Neural cell (in vitro differentiated cells): Measurements from ENCODE around the gene PLEKHA7.

ENCODE experiments used
- EP300 ChIP-seq: fragments of 450-650 bp; conservative IDR thresholded peaks from 2 replicates; pipeline ENCODE4 v1.6.1; 2014; ENCODE audit warnings: antibody characterized with exemption, mild to moderate bottlenecking, moderate library complexity; ENCODE audit not compliant: poor library complexity, severe bottlenecking
- EZH2 ChIP-seq: fragments of 200-600, 300-800 bp; shearing (Covaris generic), sonication (generic); IDR thresholded peaks from 2 replicates; pipeline ENCODE4 v1.6.1; 2014; ENCODE audit warnings: antibody characterized with exemption, low read length, borderline replicate concordance, mild to moderate bottlenecking; ENCODE audit not compliant: insufficient read depth, poor library complexity, severe bottlenecking
- MXI1 ChIP-seq: fragments of 450-650 bp; conservative IDR thresholded peaks from 2 replicates; pipeline ENCODE4 v1.6.1; 2014; ENCODE audit warnings: antibody characterized with exemption, mild to moderate bottlenecking; ENCODE audit not compliant: poor library complexity, severe bottlenecking
- POLR2AphosphoS5 ChIP-seq: IDR thresholded peaks from 2 replicates; pipeline ENCODE4 v1.6.1; 2012
- RAD21 ChIP-seq: fragments of 450-650 bp; conservative IDR thresholded peaks from 2 replicates; pipeline ENCODE4 v1.6.1; 2014; ENCODE audit warnings: antibody characterized with exemption, mild to moderate bottlenecking, moderate library complexity
- TAF1 ChIP-seq: IDR thresholded peaks from 2 replicates; pipeline ENCODE4 v1.6.1; 2012; ENCODE audit warnings: low read depth
- TF ChIP-seq, protein P1 (sequence below): fragments of 450-650 bp; IDR thresholded peaks from 2 replicates; pipeline ENCODE4 v1.5.1; 2014; ENCODE audit warnings: antibody characterized with exemption, mild to moderate bottlenecking, moderate library complexity; ENCODE audit not compliant: poor library complexity, severe bottlenecking

DNA sequence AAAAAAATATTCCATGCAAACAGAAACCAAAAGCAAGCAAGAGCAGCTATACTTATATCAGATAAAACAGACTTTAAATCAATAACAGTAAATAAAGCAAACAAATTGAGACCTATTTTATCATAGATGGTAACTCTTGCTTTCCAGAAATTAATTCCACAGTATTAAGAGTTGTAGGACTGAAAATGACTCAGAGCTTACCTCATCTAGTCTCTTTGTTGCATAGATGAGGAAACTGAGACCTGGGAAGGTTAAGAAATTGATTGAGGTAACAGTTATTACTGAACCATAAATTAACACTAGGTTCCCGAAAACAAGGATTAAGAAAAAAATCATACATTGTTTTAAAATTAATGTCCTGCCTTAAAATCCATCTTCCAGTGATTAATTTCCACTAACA, 123.8 kb downstream of the PLEKHA7 start:
- TF ChIP-seq, protein P1, sequence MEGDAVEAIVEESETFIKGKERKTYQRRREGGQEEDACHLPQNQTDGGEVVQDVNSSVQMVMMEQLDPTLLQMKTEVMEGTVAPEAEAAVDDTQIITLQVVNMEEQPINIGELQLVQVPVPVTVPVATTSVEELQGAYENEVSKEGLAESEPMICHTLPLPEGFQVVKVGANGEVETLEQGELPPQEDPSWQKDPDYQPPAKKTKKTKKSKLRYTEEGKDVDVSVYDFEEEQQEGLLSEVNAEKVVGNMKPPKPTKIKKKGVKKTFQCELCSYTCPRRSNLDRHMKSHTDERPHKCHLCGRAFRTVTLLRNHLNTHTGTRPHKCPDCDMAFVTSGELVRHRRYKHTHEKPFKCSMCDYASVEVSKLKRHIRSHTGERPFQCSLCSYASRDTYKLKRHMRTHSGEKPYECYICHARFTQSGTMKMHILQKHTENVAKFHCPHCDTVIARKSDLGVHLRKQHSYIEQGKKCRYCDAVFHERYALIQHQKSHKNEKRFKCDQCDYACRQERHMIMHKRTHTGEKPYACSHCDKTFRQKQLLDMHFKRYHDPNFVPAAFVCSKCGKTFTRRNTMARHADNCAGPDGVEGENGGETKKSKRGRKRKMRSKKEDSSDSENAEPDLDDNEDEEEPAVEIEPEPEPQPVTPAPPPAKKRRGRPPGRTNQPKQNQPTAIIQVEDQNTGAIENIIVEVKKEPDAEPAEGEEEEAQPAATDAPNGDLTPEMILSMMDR = no peak
- TF ChIP-seq POLR2AphosphoS5 = no peak
- TF ChIP-seq EZH2 = no peak
- TF ChIP-seq EP300 = no peak
- TF ChIP-seq TAF1 = no peak
- TF ChIP-seq MXI1 = no peak
- no peak for TF ChIP-seq RAD21
